Stimulated activated CD4-positive, alpha-beta T cell treated with anti-CD3 and anti-CD28 coated beads, Interleukin-2, amount 100 ng/mL, for 24 hours (primary cell): ENCODE results near the gene WFIKKN2.
"Not testable (repeated sequence)": the region's sequence is repeated elsewhere in the genome, so short reads cannot be mapped to it uniquely, and the experiment has no call there.

Experiments
- DNase-seq, 2 donors: peaks; one replicate each; pipeline ENCODE4 v3.0.0-alpha.2; 2020

The WFIKKN2 gene

DNA sequence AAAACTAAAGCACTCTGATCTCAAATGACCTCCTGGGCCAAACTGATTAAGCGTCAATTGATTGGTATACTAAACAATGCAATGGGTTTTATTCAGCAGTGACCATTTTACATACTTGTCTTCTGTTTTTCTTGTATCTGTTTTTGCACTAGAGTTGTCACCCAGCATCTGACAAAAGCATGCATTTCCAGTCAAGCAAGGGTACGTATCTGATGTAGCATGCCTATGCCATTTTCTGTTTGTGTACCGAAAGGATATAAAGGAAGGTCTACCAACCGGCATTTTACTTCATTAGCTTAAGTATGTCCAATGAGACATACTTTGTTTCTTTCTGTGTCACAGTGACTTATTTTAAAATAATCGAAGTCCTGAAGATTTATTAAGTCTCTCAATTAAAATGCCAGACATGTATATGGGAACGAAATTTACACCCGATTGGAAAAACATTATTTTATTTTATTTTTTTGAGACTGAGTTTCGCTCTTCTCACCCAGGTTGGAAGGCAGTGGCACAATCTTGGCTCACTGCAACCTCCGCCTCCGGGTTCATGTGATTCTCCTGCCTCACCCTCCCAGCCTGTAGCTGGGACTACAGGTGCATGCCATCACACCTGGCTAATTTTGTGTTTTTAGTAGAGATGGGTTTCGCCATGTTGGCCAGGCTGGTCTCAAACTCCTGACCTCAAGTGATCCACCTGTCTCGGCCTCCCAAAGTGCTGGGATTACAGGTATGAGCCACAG, 23.3 kb downstream of the WFIKKN2 start:
- no peak for DNase-seq

DNA sequence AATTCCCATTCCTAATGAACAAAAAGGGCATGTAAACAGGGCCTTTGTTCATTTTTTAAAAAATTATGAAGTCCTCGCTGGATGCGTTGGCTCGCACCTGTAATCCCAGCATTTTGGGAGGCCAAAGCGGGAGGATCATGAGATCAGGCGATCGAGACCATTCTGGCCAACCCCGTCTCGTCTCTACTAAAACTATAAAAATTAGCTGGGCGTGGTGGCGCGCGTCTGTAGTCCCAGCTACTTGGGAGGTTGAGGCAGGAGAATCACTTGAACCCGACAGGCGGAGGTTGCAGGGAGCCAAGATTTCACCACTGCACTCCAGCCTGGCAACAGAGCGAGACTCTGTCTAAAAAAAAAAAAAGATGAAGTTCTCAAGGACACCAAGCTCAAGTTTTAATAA, 24.3 kb downstream of the WFIKKN2 start:
- not testable (repeated sequence) for DNase-seq

DNA sequence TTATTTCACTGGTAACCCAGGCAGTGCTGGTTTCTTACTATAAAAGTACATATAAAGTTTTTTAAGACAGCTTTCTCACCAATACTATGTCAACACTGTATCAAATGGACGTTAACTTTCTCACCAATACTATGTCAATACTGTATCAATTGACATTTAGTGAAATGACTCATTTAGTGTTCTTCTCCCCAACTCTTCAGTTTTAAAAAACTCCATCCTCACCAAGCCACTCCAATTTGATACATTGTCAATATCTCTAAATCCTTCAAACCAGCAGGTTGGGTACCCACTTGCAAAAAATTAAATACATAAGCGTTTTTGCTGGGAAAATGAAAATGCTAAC, 25.9 kb downstream of the WFIKKN2 start:
- no peak for DNase-seq

DNA sequence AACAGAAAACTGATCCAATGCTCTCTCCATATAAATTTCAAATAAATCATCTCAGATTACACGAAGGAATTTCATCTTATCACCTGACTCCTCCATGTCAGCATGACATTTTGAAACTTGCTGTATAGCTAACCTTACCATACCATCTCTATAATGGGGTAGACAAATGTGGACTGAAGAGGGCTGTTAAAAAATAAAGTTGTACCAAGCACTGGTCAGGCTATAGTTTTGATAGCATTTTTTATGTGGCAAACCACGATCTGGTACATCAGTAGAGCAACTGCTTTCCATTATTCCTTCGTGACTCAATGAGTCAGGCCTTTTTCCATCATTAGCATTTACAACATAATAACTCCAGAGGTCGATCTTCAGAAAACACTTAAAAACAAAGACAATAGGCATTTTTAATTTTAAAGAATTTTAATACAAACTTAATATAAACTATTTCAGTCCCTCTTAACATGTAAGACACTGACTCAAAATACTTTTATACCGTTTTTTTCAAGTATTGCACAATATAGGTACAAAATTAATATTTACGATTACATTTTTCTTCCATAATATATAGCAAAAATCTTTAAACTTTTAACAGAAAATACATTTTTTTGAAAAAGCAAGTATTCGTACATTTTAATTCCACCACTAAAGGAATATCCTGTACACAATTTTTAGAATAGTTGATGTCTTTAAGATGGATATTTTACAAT, 26.6 kb downstream of the WFIKKN2 start:
- DNase-seq: no peak

DNA sequence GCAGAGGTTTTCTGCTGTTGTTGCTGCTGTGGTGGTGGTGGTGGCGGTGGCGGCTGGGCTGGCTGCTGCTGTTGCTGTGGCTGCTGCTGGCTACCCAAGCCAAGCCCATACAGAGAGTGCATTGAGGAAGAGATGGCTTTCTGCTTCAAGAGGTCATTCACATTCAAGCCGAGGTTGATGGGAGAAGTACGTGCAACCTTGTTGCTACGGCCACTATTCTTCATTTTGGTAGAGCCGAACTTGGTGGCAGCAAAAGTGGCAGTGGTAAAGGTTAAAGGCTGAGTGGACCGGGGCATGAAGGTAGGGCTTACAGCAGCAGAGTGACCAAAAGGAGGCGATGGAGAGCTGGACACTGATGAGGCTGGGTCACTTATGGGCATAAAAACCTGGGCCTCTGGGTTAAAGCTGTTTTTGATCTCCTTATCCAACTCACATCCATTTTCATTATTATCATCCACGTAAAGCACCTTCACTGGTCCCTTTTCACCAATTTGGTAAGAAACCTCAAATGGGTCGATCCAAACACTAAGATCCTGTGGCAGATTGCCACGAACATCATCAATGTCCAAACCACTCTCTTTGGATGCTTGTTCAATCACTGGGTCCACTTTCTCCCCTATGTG, 27.9 kb downstream of the WFIKKN2 start:
- DNase-seq: peak; percentile 45 to 46

DNA sequence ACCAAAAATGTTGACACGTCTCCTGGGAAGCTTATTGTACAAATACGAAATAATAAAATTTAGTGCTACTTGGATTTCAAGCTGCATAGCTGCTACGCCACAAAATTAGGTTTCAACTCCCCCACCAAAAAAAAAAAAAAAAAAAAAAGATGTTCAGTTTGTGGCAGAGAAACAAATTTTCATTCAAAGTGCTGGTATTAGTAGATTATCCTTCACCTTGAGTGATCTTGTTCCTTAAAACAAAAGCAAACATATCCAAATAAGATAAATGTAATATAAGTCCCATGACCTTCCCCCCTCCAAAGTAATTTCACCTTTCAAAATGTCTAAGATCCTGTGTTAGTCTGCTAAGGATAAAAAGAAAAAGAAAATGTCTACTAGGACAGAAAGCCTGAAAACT, 28.5 kb downstream of the WFIKKN2 start:
- no peak for DNase-seq

DNA sequence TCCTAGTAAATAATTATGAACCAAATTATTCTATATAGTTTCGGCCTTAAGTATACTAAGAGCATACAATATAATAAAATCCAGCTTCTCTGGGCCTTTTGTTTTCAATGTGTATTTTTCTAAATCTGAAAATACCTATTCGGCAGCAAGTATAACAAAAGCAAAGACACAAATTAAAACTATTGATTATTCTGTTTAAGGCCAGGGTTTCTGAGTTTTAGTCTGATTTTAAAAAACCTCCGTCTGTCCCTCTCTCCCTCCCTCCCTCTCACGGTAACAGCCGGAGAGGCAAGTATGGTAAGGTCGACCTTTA, 29.3 kb downstream of the WFIKKN2 start:
- no peak for DNase-seq

DNA sequence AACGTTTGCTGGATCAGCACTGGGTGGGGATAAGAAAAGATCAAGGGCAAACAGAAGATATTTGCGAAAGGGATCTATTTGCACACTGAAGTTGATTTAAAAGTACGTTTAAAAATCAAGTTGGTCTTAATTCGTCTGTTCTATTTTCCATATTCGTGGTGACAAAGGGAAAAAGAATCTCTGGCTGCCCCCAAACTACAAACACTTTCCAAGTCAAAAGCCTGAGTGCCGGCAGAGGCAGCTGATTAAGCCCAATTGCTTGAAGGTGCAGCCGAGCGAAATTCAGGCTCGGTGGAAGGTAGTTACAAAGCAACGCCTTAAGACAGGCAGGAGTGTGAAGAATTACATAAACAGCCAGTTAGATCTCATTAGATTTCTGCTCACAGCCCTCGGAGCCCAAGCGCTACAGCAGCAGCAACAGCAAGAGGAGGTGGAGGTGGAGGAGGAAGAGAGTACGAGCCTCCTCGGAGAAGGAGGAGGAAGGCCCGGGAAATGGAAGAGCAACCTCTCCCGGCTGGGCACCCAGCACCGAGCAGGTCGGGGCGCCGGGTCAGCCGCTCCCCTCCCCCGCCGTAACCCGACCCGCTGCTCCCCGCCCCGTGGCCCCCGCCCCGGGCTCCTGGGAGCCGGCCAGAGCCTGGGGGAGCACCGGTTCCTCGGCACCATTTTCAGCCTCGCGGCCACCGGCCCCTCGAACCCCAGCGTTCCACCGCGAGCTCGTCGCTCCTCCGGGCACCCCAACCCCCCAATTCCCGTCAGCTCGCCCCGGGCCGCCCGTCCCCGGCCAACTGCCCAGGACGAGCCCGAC, 29.9 kb downstream of the WFIKKN2 start:
- DNase-seq: peak; percentile 48 to 52

DNA sequence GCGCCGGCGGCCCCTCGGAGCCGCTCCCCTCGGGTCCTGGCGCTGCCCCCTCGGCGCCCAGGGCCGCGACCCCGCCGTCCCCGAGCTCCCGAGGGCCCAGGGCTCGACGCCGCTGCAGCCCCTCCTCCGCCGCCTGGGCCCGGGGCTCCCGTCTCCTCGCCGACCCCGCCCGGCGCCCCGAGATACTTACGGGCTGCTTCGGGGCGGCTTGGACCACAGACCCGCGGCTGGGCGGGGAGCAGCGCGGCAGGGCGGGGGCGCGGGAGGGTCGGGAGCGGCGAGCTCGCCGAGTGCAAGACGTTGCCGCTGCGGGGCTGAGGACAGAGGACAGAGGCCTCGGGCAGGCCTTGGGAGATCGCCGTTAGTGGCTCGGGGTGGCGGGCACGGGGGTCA, 30.5 kb downstream of the WFIKKN2 start:
- DNase-seq: no peak

DNA sequence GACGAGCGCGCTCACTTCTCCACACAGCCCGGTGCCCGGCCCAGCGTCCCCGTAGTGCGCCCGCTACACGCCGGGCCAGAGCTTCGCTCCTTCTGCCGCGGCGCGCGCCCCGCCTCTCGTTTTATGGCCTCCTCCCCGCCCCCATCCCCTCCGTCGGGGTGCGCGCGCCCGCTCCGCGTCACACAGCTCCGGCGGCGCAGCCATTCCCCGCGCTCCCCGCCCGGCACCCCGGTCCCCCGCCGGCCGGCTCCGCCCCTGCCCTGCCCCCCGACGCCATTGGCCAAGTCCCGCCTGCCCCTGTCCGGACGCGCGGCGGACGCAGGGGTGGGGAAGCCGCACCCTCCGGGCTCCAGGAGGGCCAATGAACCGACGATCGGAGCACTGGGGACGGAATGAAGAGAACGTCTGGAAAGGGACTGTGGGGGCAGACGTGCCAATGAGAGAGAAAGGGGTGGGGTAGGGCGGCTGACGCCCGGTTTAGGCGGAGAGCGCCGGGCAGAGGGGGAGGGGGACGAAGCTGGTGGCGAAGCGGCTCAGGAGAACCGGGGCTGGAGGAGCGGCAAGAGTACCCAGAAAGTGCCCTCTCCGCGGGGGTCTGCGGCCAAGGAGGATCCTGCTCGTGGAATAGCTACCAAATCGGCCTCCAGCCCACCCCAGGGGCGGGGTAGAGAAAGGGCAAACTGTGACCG, 31.0 kb downstream of the WFIKKN2 start, which contains the start of gene TOB1:
Gene TOB1 (minus strand): TSS at position 94 of the 689 bp plus-strand sequence. CDS start 2,337 bp downstream, outside the sequence.
- peak; percentile 97 for DNase-seq

DNA sequence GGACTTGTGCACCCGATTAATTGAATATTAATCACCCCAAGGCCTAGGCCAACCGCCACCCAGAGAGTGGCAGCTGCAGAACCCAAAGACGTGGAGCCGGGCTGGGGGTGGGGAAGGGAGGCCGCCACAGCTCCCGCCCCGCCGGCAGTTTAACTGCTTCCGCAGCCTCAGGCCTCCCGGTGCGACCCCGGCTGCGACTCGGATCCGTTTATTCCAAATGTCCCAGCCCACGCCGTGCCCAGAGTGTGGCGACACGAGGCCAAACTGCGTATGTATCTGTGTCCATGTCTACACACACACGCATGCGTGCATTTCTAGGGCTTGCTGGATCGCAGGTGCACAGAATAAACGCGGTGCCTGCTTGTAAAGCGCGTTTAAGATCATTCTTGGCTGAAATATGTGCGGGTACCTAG, 31.6 kb downstream of the WFIKKN2 start:
- peak; percentile 65 to 69 for DNase-seq

DNA sequence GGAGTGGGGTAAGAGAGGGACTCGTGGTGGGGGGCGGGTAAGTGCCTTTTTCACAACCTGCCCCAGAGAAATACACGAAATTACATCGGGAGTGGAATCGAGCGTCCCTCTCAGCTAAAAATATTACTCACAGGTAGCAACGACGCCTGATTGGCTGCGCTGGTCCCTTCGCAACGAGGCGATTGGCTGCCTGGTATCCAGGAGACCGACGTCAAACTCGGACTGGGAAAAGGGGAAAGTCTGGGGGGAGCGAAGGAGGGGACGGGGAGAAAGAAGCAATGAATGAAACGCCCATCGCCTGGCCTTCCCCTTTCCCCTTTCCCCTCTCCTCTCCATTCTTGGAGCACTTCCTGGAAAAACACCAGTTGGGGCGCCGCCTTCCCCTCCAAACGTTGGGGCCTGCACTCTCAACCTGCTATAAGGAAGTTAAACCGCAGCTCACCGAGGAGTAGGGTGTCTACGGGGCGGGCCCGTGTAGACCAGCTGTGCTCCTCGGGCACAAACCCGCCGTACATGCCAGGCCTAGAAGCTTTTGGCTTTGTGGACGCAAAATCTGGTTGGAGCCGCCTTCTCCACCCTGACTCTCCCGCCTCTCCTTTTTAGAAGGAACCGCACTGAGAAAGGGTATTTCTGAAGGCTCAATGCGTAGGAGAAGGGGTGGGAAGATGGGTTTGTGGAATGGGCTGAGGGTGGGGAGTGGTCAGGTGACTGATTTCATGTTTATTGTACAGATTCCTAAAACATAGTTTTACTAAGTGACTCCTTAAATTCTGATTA, 32.2 kb downstream of the WFIKKN2 start:
- DNase-seq: peak; percentile 82 to 85

DNA sequence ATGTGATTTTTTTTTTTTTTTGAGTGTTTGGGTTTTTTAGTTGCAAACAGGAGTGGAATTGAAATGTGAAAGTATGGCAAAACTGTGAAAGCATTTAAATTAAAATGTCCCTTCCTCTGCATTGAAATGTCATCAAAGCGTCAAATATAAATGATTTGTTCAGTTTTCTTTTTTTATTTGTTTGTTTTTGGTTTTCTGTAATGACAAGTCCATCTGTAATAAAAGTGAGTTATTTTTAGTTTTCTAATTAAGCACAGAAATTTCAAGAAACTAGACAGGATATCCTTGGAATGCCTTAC, 32.7 kb downstream of the WFIKKN2 start:
- no peak for DNase-seq

DNA sequence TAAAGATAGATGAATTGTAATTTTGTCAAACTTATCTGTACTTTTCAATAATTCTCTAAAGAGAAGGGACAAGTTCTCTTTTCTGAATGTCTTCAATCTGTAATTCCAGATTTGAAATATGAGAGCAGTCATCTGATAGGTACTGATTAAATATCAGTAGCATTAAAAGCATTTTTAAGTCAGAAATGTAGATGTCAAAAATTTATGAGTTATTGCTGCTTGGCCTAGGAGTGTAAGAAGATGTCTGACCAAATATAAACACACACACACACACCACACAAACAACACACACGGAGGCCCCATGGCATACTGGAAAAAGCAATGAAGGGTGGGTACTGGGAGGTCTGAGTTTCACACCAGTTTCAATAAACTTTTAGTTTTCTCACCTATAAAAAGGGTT, 33.2 kb downstream of the WFIKKN2 start:
- no peak for DNase-seq

DNA sequence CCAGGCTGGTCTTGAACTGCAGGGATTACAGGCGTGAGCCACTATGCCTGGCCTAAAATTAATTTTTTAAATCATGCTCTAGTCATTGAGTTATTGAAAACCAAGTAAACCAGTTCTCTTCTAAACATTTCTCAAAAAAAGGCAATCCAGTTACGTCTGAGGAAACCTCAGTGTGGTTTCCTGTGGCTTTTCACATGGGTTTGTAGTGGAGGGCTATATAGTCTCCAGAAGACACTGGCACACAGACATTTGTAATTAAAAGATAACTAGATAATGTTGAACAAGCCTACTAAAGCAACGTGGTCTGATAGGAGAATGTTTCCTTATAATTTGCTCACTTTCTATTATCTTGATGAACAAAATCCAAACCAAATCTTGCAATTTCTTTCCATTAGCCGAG, 36.0 kb downstream of the WFIKKN2 start:
- DNase-seq: no peak

DNA sequence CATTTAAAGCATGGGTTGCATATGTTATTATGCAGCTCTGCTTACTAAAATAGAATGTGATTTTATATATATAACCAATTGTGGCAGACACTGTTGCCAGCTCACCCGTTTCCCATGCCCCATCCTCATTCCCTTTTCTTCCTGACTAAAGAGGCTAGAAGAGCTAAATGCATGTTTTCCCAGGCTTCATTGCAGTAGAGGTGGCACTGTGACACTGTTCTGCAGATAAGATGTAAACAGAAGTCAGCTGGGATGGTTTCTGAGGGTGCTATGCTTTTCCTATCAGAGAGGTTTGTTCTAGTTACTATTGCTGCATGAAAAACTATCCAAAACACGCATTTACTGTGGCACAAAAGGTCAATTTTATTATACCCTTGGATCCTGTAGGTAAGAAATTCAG, 36.5 kb downstream of the WFIKKN2 start:
- no peak for DNase-seq

DNA sequence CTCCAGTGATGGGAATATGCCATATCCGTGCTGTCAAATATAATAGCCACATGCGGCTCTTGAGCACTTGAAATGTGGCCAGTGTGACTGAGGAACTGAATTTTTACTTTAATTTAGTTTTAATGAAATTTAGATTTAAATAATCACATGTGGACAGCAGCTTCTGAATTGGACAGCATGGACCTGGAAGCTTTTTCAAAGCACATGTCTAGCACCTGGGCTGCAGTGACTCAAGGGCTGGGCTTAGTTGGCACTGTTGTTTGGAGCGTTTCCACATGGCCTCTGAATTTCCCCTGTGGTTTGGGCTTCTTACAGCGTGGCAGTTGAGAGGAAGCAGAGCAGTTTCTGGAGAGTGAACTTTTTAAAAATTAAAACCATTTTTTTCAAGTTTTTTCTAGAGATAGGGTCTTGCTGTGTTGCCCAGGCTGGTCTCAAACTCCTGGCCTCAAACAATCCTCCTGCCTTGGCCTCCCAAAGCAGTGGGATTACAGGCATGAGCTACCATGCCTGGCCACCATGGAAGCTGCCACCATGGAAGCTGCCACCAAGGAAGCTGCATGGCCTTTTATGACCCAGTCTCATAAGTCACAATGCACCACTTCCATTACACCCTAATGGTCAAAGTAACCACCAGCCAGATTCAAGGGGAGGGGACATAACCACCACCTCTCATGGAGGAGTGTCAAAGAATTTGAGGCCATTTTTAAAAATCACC, 37.5 kb downstream of the WFIKKN2 start:
- DNase-seq: peak; percentile 45 to 48

DNA sequence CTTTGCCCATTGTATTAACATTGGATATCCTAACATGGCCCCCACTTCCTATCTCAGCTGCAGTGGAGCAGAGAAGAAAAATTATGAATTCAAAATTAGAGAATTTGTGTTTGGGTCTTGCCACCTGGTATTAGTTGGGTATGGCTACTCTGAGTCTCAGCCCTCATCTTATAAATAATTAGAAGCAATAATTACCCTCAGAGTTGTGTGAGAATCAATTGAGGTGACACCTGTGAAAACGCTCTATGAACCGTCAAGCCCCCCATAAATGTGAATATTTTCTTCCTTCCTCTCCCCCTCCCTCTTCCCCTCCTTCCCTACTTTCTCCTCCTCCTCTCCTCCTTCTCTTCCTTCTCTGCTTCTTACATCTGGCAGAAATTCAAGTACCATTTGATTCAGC, 39.7 kb downstream of the WFIKKN2 start:
- no peak for DNase-seq

DNA sequence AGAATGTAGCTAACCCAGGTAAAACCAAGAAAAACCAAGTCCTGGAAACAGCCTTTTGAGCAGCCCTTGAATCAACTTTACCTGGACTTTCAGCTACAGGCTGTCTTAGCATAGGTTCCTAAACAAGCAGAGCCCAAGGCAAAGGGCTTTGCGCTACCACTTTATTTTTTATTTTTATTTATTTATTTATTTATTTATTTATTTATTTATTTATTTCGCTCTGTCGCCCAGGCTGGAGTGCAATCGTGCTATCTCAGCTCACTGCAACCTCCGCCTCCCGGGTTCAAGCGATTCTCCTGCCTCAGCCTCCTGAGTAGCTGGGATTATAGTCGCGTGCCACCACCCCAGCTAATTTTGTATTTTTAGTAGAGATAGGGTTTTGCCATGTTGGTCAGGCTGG, 41.7 kb downstream of the WFIKKN2 start:
- DNase-seq: not testable (repeated sequence)

DNA sequence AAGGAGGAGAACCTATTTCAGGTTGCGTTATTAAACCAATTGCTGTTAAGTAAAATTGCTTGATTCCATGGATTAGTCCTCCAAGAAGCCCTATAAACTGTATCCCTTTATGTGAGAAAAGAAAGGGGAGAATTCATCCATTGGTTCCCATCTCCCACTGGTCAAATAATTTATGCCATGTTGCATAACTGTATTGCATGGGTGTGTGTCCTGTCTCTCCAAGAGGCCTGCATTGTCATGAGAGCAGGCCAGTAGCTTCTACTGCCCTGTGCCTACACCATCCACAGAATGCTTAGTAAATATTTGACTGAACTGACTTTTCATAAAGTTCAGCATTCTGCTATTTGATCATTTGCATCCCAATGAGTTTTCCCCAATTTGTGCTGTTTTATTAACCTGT, 42.5 kb downstream of the WFIKKN2 start:
- no peak for DNase-seq

DNA sequence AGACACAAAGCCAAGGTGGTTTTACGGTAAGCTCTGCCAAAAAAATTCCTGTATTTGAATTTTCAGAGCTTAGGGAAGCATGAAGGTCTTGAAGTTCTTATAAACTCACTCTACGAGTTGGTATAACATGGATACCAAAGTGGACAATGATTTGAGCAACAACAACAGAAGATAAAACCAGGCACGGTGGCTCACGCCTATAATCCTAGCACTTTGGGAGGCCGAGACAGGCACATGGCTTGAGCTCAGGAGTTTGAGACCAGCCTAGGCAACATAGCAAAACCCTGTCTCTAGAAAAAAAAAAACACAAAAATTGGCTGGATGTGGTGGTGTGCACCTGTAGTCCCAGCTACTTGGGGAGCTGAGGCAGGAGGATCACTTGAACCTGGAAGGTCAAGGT, 43.7 kb downstream of the WFIKKN2 start:
- no peak for DNase-seq

DNA sequence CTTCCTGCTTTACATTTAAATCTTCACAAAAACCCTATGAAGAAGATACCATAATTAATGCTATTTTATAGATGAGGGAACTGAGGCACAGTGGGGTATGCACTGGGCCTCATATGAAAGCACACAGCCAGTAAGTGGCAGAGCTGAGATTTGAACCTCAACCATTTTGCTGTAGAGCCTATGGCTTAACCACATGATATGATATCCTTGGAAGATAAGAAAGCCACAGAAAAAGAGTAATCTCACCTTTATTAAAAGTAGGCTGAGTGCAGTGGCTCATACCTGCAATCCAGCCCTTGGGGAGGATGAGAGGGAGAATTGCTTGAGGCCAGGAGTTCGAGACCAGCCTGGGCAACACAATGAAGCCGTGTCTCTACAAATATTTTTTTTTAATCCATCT, 45.8 kb downstream of the WFIKKN2 start:
- DNase-seq: no peak
